ENCODE data around the gene HIRA.

Gene HIRA

DNA sequence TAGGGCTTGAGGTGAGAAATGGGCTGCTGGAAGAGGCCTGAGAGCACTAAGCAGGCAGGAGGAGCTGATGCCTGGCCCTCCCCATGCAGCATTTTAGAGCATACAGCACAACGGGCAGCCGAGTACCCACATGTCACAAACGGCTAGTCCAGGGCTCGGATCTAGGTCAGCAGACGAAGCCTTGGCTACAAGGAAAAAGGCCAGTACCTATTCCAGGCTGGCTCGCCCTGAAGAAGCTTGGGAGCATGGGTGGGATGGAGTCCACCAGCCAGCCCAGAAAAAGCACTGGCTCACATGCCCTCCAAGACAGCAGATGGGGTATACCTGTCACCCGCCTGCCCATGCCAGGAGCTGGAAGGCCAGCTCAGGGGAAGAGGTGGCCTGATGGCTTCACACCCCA is 37.9 kb upstream of the HIRA start:
- H3K4me3 ChIP-seq (ENCODE audit: low read depth, low read length), result no peak overlapping the region
- in situ Hi-C loops (cut with HindIII; ENCODE audit: low sequenced_read_pairs), result no loop called here
- DNase-seq (ENCODE audit: low read depth), result no peak
- TF ChIP-seq, protein P1, sequence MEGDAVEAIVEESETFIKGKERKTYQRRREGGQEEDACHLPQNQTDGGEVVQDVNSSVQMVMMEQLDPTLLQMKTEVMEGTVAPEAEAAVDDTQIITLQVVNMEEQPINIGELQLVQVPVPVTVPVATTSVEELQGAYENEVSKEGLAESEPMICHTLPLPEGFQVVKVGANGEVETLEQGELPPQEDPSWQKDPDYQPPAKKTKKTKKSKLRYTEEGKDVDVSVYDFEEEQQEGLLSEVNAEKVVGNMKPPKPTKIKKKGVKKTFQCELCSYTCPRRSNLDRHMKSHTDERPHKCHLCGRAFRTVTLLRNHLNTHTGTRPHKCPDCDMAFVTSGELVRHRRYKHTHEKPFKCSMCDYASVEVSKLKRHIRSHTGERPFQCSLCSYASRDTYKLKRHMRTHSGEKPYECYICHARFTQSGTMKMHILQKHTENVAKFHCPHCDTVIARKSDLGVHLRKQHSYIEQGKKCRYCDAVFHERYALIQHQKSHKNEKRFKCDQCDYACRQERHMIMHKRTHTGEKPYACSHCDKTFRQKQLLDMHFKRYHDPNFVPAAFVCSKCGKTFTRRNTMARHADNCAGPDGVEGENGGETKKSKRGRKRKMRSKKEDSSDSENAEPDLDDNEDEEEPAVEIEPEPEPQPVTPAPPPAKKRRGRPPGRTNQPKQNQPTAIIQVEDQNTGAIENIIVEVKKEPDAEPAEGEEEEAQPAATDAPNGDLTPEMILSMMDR (IDR thresholded peaks at IDR 0.05; ENCODE audit: low read depth, low read length, missing control alignments), result no peak

DNA sequence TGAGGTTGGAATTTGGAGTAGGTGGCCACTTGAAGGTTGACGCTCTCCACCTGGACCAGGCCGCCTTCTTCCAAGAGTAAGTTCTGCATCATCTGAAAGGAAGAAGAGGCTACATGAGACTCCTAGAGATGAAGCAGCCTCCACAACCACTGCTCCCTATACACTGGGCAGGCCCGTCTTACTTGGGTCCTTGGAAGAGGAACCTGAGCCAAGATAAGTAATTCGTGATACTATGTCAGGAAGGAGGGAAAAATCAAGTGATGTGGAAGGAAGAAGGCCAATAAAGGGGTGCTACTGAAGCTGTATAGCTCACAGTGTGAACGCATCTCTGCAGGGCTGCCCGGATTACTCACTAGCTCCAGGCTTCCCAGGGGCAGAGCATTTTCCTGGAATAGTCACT is 36.4 kb upstream of the HIRA start:
- in situ Hi-C loops (cut with HindIII; ENCODE audit: low sequenced_read_pairs), result no loop called here
- DNase-seq (ENCODE audit: low read depth), result no peak
- H3K4me3 ChIP-seq (ENCODE audit: low read depth, low read length), result no peak overlapping the region
- TF ChIP-seq, protein P1 (IDR thresholded peaks at IDR 0.05; ENCODE audit: low read depth, low read length, missing control alignments), result no peak

DNA sequence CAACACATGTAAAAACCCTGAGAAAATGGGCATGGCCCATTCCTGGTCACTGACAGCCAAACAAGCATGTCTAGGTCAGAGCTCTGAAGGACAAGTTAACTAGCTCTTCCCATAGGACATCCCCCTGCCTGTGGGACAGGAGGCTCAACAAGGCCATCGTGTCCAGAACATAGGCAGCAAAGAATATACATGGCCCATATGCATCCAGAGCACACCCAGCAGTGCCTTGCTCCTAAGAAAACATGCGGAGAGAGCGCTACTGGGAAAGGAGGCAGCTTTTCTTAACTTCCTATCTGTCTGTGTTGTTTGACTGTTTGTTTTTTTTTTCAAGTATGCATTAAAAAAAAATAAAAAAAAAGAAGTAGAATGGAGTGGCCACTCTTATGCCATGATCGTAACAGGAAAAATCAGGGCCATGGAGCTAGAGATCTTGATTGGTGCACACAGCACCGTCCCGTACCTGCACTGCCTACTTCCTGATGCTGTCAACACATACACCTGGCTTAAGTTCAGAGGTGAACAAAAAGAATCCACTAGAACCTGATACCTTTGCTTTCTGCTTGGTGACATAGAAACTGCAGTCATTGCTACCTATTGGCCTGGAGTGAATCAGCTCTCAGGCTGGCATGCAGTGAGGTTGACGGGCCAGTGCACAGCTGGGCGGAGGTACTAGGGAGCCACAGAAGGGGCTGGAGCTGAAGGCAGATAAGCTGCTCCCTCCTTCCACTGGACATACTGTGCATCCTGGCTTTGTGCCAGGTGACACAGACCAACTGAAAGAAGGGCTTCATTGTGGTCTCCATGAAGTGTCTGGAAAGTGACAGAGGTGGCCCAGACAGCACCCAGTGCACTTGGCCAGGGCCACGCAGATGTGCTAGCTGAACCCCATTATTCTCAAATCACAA is 35.6 kb upstream of the HIRA start:
- DNase-seq (ENCODE audit: low read depth), result no peak
- TF ChIP-seq, protein P1 (IDR thresholded peaks at IDR 0.05; ENCODE audit: low read depth, low read length, missing control alignments), result no peak
- H3K4me3 ChIP-seq (ENCODE audit: low read depth, low read length), result no peak overlapping the region
- in situ Hi-C loops (cut with HindIII; ENCODE audit: low sequenced_read_pairs), result no loop called here

DNA sequence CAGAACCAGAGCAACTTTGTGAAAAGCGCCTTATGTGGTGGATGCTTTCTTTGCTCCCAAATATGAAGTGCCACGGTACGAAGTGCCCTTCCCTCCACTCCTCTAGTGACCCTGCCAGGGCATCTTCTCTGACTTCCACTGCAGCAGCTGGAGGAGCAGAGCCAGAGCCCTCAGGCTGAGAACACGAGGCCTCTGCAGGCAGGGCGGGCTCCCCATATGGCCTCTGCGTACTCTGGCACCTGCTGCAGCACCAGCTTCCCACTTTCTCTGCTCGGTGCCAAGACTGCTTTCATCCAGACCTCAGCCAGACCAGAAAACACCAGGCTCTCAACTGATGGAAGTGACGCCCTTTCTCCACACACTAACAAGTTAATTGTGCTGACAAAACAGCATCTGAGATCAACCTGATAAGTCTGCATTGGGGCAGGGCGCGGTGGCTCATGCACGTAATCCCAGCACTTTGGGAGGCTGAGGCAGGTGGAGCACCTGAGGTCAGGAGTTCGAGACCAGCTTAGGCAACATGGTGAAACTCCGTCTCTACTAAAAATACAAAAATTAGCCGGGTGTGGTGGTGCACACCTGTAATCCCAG is 34.7 kb upstream of the HIRA start:
- TF ChIP-seq, protein P1 (IDR thresholded peaks at IDR 0.05; ENCODE audit: low read depth, low read length, missing control alignments), result no peak
- in situ Hi-C loops (cut with HindIII; ENCODE audit: low sequenced_read_pairs), result no loop called here
- H3K4me3 ChIP-seq (ENCODE audit: low read depth, low read length), result no peak overlapping the region
- no peak for DNase-seq (ENCODE audit: low read depth)

DNA sequence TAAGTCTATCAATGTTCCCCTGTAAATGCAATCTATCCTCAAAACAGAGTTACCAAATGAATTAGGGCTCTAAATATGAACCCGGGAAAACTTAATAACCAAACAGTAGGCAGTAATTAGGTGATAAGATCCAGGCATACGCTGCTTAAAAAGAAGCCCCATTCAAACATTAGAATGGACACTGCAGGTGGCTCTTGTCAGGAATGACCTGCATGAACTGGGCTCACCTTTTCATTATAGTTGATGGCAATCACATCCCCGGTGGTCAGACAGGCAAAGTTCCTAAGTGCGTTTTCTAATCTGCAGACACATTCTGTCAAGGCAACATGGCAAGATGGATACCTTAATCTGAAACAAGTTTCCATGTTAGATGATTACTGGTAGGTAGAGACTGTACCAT is 33.4 kb upstream of the HIRA start:
- no peak for DNase-seq (ENCODE audit: low read depth)
- TF ChIP-seq, protein P1 (IDR thresholded peaks at IDR 0.05; ENCODE audit: low read depth, low read length, missing control alignments), result no peak
- in situ Hi-C loops (cut with HindIII; ENCODE audit: low sequenced_read_pairs), result no loop called here
- no peak overlapping the region for H3K4me3 ChIP-seq (ENCODE audit: low read depth, low read length)

DNA sequence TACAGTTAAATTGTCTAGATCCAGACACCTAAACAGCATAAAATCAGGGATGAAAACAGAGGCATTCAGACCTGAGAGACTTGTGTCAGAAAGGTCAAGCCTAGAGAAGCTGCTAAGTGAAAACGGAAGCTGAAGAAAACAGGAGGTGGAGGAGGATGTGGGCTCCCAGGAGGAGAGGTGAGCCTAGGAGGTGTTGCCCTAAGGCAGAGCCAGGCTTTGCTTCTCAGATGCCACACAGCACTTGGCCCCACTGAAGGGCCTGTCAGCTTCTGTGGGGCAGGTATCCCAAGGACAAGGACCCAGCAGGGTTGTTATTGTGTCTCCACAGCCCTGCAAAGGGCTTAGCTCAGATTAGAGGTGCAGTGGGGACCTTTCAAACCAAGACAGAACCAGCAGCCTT is 33.0 kb upstream of the HIRA start:
- in situ Hi-C loops (cut with HindIII; ENCODE audit: low sequenced_read_pairs), result no loop called here
- H3K4me3 ChIP-seq (ENCODE audit: low read depth, low read length), result no peak overlapping the region
- DNase-seq (ENCODE audit: low read depth), result no peak
- TF ChIP-seq, protein P1 (IDR thresholded peaks at IDR 0.05; ENCODE audit: low read depth, low read length, missing control alignments), result no peak

Data from astrocyte of the cerebellum (primary cell).